VCaP (cell line): Measurements from ENCODE around the gene IFIT3.

Experiments
- H3K27ac ChIP-seq: fragments of 450-650 bp; 2 replicates; pipeline ENCODE4 v1.5.1; 2017
- TF ChIP-seq, protein P1 (sequence below): fragments of 450-650 bp; conservative IDR thresholded peaks from 2 replicates; pipeline ENCODE4 v1.5.1; 2017; ENCODE audit warnings: mild to moderate bottlenecking, moderate library complexity

IFIT3 gene

GRCh38 chr10:89355394-89355931, 27.7 kb downstream of the IFIT3 start:
- TF ChIP-seq, protein P1, sequence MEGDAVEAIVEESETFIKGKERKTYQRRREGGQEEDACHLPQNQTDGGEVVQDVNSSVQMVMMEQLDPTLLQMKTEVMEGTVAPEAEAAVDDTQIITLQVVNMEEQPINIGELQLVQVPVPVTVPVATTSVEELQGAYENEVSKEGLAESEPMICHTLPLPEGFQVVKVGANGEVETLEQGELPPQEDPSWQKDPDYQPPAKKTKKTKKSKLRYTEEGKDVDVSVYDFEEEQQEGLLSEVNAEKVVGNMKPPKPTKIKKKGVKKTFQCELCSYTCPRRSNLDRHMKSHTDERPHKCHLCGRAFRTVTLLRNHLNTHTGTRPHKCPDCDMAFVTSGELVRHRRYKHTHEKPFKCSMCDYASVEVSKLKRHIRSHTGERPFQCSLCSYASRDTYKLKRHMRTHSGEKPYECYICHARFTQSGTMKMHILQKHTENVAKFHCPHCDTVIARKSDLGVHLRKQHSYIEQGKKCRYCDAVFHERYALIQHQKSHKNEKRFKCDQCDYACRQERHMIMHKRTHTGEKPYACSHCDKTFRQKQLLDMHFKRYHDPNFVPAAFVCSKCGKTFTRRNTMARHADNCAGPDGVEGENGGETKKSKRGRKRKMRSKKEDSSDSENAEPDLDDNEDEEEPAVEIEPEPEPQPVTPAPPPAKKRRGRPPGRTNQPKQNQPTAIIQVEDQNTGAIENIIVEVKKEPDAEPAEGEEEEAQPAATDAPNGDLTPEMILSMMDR = no peak

DNA sequence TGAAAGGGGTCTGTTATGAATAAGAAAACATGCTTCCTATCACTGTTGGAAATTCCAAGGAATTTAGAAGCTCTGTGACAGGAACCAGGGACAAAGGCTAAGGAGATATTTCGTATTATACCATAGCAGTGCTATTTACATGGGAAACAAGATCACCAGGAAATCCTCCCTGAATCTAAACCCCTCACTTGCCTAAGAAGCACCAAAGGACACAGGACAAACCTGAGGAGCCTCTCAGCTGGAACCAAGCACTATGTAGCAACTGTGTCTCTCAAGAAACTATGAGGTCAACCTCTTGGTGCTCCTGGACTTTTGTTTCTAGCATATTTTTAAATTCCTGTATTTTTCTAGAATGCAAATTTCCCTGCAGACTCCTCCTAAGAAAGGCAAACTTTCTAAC, 29.3 kb downstream of the IFIT3 start:
- no peak overlapping the region for H3K27ac ChIP-seq
- TF ChIP-seq, protein P1 = no peak

More at GRCh38 chr10:89355394-89355931, 27.7 kb downstream of the IFIT3 start:
- no peak overlapping the region for H3K27ac ChIP-seq

DNA sequence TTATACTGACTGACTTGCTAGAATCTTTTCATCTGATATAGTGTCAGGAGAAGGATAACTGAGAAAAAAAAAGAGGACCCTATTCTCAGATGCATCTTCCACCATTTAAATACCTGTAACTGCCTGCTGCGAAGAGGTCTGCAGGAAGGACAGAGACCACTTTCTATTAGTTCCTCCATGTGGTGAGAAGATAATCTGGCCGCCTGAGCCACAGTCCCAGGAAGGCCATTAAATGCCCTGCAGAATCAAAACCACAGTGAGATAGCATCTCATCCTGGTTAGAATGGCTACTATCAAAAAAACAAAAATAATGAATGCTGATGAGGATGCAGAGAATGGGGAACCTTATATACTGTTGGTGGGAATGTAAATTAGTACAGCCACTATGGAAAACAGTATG, 30.2 kb downstream of the IFIT3 start:
- TF ChIP-seq, protein P1 = no peak
- no peak overlapping the region for H3K27ac ChIP-seq

DNA sequence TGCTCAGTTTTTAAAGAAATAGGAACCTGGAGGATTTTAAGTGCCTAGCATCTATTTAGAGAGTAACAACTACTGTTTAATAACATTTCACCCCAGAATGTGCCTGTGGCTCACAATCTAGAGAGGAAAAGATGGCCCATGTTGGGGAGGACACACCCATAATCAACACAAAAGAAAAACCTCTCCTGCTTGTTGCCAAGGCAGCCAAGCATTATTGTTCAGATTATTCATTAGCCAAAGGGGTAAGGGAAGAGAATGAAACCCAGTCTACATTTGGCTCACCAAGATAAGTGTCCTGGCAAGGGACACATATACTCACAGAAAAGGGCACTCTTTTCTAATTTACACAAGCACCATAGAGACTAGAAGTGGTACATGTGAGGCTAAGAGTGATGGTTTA, 32.4 kb downstream of the IFIT3 start:
- no peak overlapping the region for H3K27ac ChIP-seq
- TF ChIP-seq, protein P1 = no peak

DNA sequence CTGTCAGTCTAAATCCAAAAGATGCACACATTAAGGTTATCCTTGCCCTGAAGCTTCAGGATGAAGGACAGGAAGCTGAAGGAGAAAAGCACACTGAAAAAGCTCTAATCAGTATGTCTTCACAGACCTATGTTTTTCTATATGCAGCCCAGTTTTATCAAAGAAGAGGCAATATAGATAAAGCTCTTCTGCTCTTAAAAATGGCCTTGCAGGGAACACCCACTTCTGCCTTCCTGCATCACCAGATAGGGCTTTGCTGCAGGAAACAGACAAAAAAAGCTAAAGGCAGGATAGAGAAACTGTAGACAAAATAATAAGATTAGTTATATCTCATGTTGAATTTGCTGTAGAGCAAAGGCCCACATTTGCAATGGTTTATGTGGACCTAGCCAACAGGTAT, 35.1 kb downstream of the IFIT3 start:
- no peak overlapping the region for H3K27ac ChIP-seq
- TF ChIP-seq, protein P1 = no peak

- no peak overlapping the region for H3K27ac ChIP-seq
- TF ChIP-seq, protein P1 = no peak
These were observed 36.1 kb downstream of the IFIT3 start for GRCh38 chr10:89363729-89364442.

DNA sequence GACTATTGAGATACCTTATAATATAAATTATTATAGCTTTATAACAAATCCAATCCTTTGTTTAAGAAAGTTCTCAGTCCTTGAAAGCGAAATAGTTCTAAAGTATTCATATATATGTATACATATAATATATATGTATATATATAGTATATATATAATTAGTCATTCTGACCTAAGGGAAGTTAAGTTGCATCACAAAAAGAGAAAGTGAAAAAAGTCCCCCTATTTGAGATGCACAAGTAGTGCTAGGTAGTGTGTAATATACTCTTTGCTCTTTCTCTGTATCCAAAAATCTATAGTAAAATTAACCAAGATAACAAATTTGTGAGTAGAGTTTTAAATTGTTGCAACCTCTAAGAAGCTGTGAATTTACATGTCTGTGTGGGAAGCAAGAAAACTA, 36.7 kb downstream of the IFIT3 start:
- TF ChIP-seq, protein P1 = no peak
- H3K27ac ChIP-seq = peak overlapping the region; percentile 25
